ENCODE data around the gene TPRN. TPM values are rescaled to one million over a fixed set of nuclear protein-coding genes. Genes with fewer than 3 reads are reported as not detected.

Gene TPRN
- total and polyA plus RNA-seq, 10 donors: 4.5 to 10.7 (median 7.2) TPM

- Histone ChIP-seq H3K36me3 (peaks cover 0 to 44% (median 9%) of the 10 kb centered on the region in 6 donors), H3K9me3 (no peaks in the 10 kb centered on the region), H3K4me1 (peaks cover 30 to 62% (median 56%) of the 10 kb centered on the region in 6 donors), H3K4me3 (peak overlapping the region in 6 of 8 donors; percentile 91 to 99 (median 97)), H3K27ac (no peak overlapping the region), H3K27me3 (replicated peaks in 1 of 7) (no peaks in the 10 kb centered on the region)
- no peak for DNase-seq
- intact Hi-C loops (cut with DNase I; ENCODE audit: low total_unique reads): no loop called here
- WGBS, 5 donors: 77 to 89% (median 82%) methylated on average over 7 of the region's 7 CpGs
- TF ChIP-seq CTCF (IDR thresholded peaks at IDR 0.05 in 8 of 11, conservative IDR thresholded peaks at IDR 0.05 in 3 of 11) (no peak), POLR2A (IDR thresholded peaks at IDR 0.05) (no peak), POLR2AphosphoS5 (IDR thresholded peaks at IDR 0.05) (no peak)
Measured at GRCh38 chr9:137206602-137207001, 6.1 kb upstream of the TPRN start.

GRCh38 chr9:137205126-137206069, 4.9 kb upstream of the TPRN start, which contains the start of the genes NDOR1 and TMEM203:
Gene NDOR1 (plus strand): TSS chr9:137205700. CDS start chr9:137205778, 78 bp downstream.
Gene TMEM203 (minus strand): TSS chr9:137205648. CDS start chr9:137205414, 234 bp downstream.
- Histone ChIP-seq H3K9me3 (no peaks in the 10 kb centered on the region), H3K27me3 (replicated peaks in 1 of 7) (no peaks in the 10 kb centered on the region), H3K4me1 (peaks cover 36 to 69% (median 62%) of the 10 kb centered on the region in 6 donors), H3K36me3 (peaks cover 0 to 33% (median 7%) of the 10 kb centered on the region in 6 donors), H3K27ac (peak within 1 kb of the TSS; percentile 77 to 94 (median 88)), H3K4me3 (peak within 1 kb of the TSS; percentile 79 to 99 (median 97))
- DNase-seq: peak; percentile 98
- intact Hi-C loops (cut with DNase I; ENCODE audit: low total_unique reads): loop anchor here (2.0 kb wide), 1 partner anchor 17 kb away; the partner anchor contains the start of gene RNF208
- TF ChIP-seq POLR2AphosphoS5 (IDR thresholded peaks at IDR 0.05) (peak; percentile 98), POLR2A (IDR thresholded peaks at IDR 0.05) (peak in 1 of 3 donors; percentile 53), CTCF (IDR thresholded peaks at IDR 0.05 in 8 of 11, conservative IDR thresholded peaks at IDR 0.05 in 3 of 11) (no peak)
- WGBS, 5 donors: 0 to 1% (median 1%) methylated on average over 56 to 98 of the region's 98 CpGs

GRCh38 chr9:137204731-137205125, 4.2 kb upstream of the TPRN start:
- WGBS, 5 donors: 18 to 45% (median 21%) methylated on average over 9 to 21 of the region's 21 CpGs
- Histone ChIP-seq H3K4me1 (peaks cover 36 to 71% (median 64%) of the 10 kb centered on the region in 6 donors), H3K27ac (peak overlapping the region; percentile 77 to 94 (median 88)), H3K36me3 (peaks cover 0 to 27% (median under 1%) of the 10 kb centered on the region in 6 donors), H3K9me3 (no peaks in the 10 kb centered on the region), H3K27me3 (replicated peaks in 1 of 7) (peaks cover 0 to 1% (median 0%) of the 10 kb centered on the region in 7 donors), H3K4me3 (peak overlapping the region; percentile 79 to 99 (median 97))
- DNase-seq: no peak
- TF ChIP-seq POLR2AphosphoS5 (IDR thresholded peaks at IDR 0.05): no peak
- TF ChIP-seq CTCF (IDR thresholded peaks at IDR 0.05 in 8 of 11, conservative IDR thresholded peaks at IDR 0.05 in 3 of 11): no peak
- TF ChIP-seq POLR2A (IDR thresholded peaks at IDR 0.05): no peak
- intact Hi-C loops (cut with DNase I; ENCODE audit: low total_unique reads): loop anchor here (2.0 kb wide), 1 partner anchor 18 kb away; the partner anchor contains the start of gene RNF208
